Activated B cell treated with CpG ODN at 0.5 μM for 24 hours (primary cell): ENCODE measurements around the gene VGLL3. TPM values are rescaled to one million over a fixed set of nuclear protein-coding genes. Genes with fewer than 3 reads are reported as not detected.

Source experiments
- ATAC-seq: fragments of 200-7000 bp; cut with Tn5 transposase; one replicate; pipeline ENCODE4 v1.10.0; 2021; ENCODE audit warnings: low read depth, mild to moderate bottlenecking, moderate library complexity
- CTCF ChIA-PET: fragments of 350-600 bp; sonication (Branson Sonifier 250); formaldehyde crosslinking; loops from one replicate; lab custom pipeline; 2021; ENCODE audit warnings: antibody characterized with exemption; lab: Charles Lee
- POLR2A ChIA-PET: fragments of 350-600 bp; sonication (Branson Sonifier 250); formaldehyde crosslinking; loops from one replicate; lab custom pipeline; 2021; ENCODE audit warnings: antibody characterized with exemption; lab: Charles Lee
- DNase-seq: peaks from one replicate; pipeline ENCODE4 v3.0.0; 2022
- H3K27ac Mint-ChIP-seq: one replicate; pipeline ENCODE4 v1.8.0; 2020; ENCODE audit warnings: mixed read lengths
- H3K27me3 Mint-ChIP-seq: one replicate; pipeline ENCODE4 v1.8.0; 2021; ENCODE audit warnings: mixed read lengths
- H3K36me3 Mint-ChIP-seq: one replicate; pipeline ENCODE4 v1.8.0; 2021; ENCODE audit warnings: low read depth, mixed read lengths
- H3K4me1 Mint-ChIP-seq: one replicate; pipeline ENCODE4 v1.8.0; 2021; ENCODE audit warnings: mixed read lengths
- H3K4me3 Mint-ChIP-seq: one replicate; pipeline ENCODE4 v1.8.0; 2020; ENCODE audit warnings: mild to moderate bottlenecking, mixed read lengths
- H3K9me3 Mint-ChIP-seq: one replicate; pipeline ENCODE4 v1.8.0; 2020; ENCODE audit warnings: mixed read lengths
- CTCF ChIP-seq: fragments of 200-600 bp; IDR thresholded peaks from one replicate; pipeline ENCODE4 v1.8.0; 2022; ENCODE audit warnings: antibody characterized with exemption, mild to moderate bottlenecking
- intact Hi-C: fragments of 100-400 bp; cut with micrococcal nuclease; formaldehyde crosslinking; loops from one replicate; pipeline ENCODE4 v1.15.1; 2024
- total RNA-seq: library from RNA; stranded (reverse); gene quantifications from 2 replicates; pipeline ENCODE4 v1.2.3, GENCODE V29; 2022

The VGLL3 gene
- total RNA-seq, 1 donor from 2014 or later, result not detected

- H3K27ac Mint-ChIP-seq, result no peak overlapping the region
- CTCF ChIA-PET, result no interaction called here
- no peak for TF ChIP-seq CTCF
- H3K36me3 Mint-ChIP-seq, result no peaks in the 10 kb centered on the region
- H3K4me1 Mint-ChIP-seq, result no peaks in the 10 kb centered on the region
- intact Hi-C loops, result no loop called here
- H3K9me3 Mint-ChIP-seq, result no peaks in the 10 kb centered on the region
- no peak overlapping the region for H3K4me3 Mint-ChIP-seq
- ATAC-seq, result no peak
- H3K27me3 Mint-ChIP-seq, result no peaks in the 10 kb centered on the region
- POLR2A ChIA-PET, result no interaction called here
- DNase-seq, result no peak
These were observed 17.5 kb downstream of the VGLL3 start for GRCh38 chr3:86973440-86973839.

GRCh38 chr3:86969500-86970189 lies 21.3 kb downstream of the VGLL3 start:
- Mint-ChIP-seq H3K4me3 (no peak overlapping the region), H3K36me3 (no peaks in the 10 kb centered on the region), H3K4me1 (no peaks in the 10 kb centered on the region), H3K9me3 (no peaks in the 10 kb centered on the region), H3K27ac (no peak overlapping the region), H3K27me3 (no peaks in the 10 kb centered on the region)
- ATAC-seq (no peak), DNase-seq (no peak)
- ChIA-PET CTCF (interaction anchor here (0.6 kb wide), 1 partner anchor 199 kb away, joined by 3 read pairs; no protein-coding TSS in a partner anchor), POLR2A (no interaction called here)
- intact Hi-C loops, result loop anchor here (2.0 kb wide), 1 partner anchor 197 kb away; no protein-coding TSS in a partner anchor
- no peak for TF ChIP-seq CTCF

DNA sequence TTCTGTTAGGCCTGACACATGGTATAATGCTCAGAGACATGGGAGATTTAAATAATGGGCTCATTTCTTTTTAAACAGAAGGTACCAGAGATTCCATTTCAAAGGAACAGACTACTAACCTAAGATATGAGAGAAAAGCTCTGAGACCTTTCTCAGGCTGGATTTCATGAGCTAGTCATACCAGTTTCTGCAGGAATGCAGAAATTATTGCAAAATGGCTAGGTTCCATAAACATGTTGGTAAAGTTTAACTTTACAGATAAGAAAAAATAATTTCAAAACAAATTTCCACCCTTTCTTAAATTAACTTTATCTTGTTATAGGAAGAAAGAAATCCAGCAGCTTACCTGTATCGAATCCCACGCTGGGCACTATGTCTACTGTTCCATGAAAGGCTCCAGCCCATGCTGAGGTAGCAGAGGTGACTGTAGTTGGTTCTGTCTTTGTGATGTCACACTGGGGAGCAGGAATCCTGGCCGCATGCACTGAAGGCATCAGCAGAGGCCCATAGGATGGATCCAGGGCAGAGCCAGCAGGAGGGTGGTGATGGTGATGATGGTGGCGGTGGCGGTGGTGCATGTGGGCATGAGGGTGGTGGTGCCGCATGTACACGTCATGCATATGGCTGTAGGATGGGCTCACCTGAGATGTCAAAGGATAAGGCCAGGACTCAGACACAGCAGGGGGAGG lies 22.6 kb downstream of the VGLL3 start:
- Mint-ChIP-seq H3K36me3 (no peaks in the 10 kb centered on the region), H3K27ac (no peak overlapping the region), H3K9me3 (no peaks in the 10 kb centered on the region), H3K27me3 (no peaks in the 10 kb centered on the region), H3K4me3 (no peak overlapping the region), H3K4me1 (no peaks in the 10 kb centered on the region)
- intact Hi-C loops, result no loop called here
- DNase-seq (no peak), ATAC-seq (no peak)
- ChIA-PET POLR2A (no interaction called here), CTCF (no interaction called here)
- TF ChIP-seq CTCF, result no peak

- H3K27me3 Mint-ChIP-seq, result no peaks in the 10 kb centered on the region
- intact Hi-C loops, result no loop called here
- H3K9me3 Mint-ChIP-seq, result no peaks in the 10 kb centered on the region
- ATAC-seq (no peak), DNase-seq (no peak)
- no peak overlapping the region for H3K4me3 Mint-ChIP-seq
- H3K27ac Mint-ChIP-seq, result no peak overlapping the region
- ChIA-PET POLR2A (no interaction called here), CTCF (no interaction called here)
- no peaks in the 10 kb centered on the region for H3K36me3 Mint-ChIP-seq
- H3K4me1 Mint-ChIP-seq, result no peaks in the 10 kb centered on the region
- no peak for TF ChIP-seq CTCF
These were observed 23.9 kb downstream of the VGLL3 start for GRCh38 chr3:86967062-86967461.

- no peak for DNase-seq
- no peak overlapping the region for H3K4me3 Mint-ChIP-seq
These were observed 25.8 kb downstream of the VGLL3 start for GRCh38 chr3:86965166-86965565.

More at GRCh38 chr3:86965166-86965565, 25.8 kb downstream of the VGLL3 start:
- no peaks in the 10 kb centered on the region for H3K4me1 Mint-ChIP-seq
- H3K27ac Mint-ChIP-seq, result no peak overlapping the region
- intact Hi-C loops, result no loop called here
- ChIA-PET POLR2A (no interaction called here), CTCF (no interaction called here)
- no peaks in the 10 kb centered on the region for H3K27me3 Mint-ChIP-seq
- no peak for ATAC-seq
- no peaks in the 10 kb centered on the region for H3K36me3 Mint-ChIP-seq
- TF ChIP-seq CTCF, result no peak
- no peaks in the 10 kb centered on the region for H3K9me3 Mint-ChIP-seq
